ENCODE results near the gene MT1B.

GRCh38 chr16:56672761-56673536 lies 21.3 kb downstream of the MT1B start:
- TF ChIP-seq CTCF (IDR thresholded peaks at IDR 0.05) (no peak), POLR2A (IDR thresholded peaks at IDR 0.05) (no peak)
